Osteocyte (in vitro differentiated cells): Measurements from ENCODE around the gene PRX. TPM values are rescaled to one million over a fixed set of nuclear protein-coding genes. Genes with fewer than 3 reads are reported as not detected.

Source experiments
- DNase-seq: peaks from one replicate; pipeline ENCODE4 v3.0.0; 2021; ENCODE audit warnings: mixed read lengths; ENCODE audit not compliant: unreplicated experiment; ENCODE audit errors: extremely low spot score
- H3K27ac Mint-ChIP-seq: one replicate; pipeline ENCODE4 v1.8.0; 2021; ENCODE audit warnings: mild to moderate bottlenecking, mixed read lengths; ENCODE audit not compliant: unreplicated experiment
- H3K27me3 Mint-ChIP-seq: one replicate; pipeline ENCODE4 v1.8.0; 2021; ENCODE audit warnings: mixed read lengths; ENCODE audit not compliant: unreplicated experiment
- H3K36me3 Mint-ChIP-seq: one replicate; pipeline ENCODE4 v1.8.0; 2021; ENCODE audit warnings: mixed read lengths; ENCODE audit not compliant: unreplicated experiment
- H3K4me1 Mint-ChIP-seq: one replicate; pipeline ENCODE4 v1.8.0; 2021; ENCODE audit warnings: mixed read lengths; ENCODE audit not compliant: unreplicated experiment
- H3K4me3 Mint-ChIP-seq: one replicate; pipeline ENCODE4 v1.8.0; 2021; ENCODE audit warnings: mild to moderate bottlenecking, moderate library complexity, mixed read lengths; ENCODE audit not compliant: unreplicated experiment
- H3K9me3 Mint-ChIP-seq: one replicate; pipeline ENCODE4 v1.8.0; 2021; ENCODE audit warnings: mixed read lengths; ENCODE audit not compliant: unreplicated experiment
- total RNA-seq: library from RNA; stranded (reverse); gene quantifications from 2 replicates; pipeline ENCODE4 v1.2.1, GENCODE V29; 2021
- TF ChIP-seq, protein P1 (sequence below): fragments of 200-600 bp; sonication (generic); IDR thresholded peaks from 2 replicates; pipeline ENCODE4 v1.5.0; 2021; ENCODE audit warnings: antibody characterized with exemption, mild to moderate bottlenecking, moderate library complexity

PRX gene
- total RNA-seq, 1 donor from 2014 or later: 5.0 TPM

DNA sequence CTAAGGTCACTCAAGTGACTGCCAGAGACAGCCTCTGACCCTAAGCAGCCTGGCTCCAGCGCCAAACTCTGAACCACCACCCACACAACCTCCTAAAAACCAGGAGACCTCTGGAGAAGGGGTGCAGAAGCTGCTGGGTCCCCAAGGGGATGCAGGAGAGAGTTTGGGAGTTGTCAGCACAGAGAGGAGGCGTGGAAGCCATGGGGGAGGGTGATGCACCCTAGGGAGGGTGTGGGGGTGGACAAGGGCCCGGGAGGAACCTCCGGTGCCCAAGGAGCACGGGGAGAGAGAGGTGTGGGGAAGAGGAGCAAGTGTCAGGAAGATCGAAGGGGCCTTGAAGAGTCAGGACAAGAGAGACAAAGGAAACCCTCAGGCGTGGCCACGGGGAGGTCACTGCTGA, 21.1 kb downstream of the PRX start:
- H3K9me3 Mint-ChIP-seq: no peaks in the 10 kb centered on the region
- H3K27ac Mint-ChIP-seq: no peak overlapping the region
- no peaks in the 10 kb centered on the region for H3K27me3 Mint-ChIP-seq
- H3K4me1 Mint-ChIP-seq: no peaks in the 10 kb centered on the region
- peaks cover 5% of the 10 kb centered on the region for H3K36me3 Mint-ChIP-seq
- H3K4me3 Mint-ChIP-seq: no peak overlapping the region
- TF ChIP-seq, protein P1, sequence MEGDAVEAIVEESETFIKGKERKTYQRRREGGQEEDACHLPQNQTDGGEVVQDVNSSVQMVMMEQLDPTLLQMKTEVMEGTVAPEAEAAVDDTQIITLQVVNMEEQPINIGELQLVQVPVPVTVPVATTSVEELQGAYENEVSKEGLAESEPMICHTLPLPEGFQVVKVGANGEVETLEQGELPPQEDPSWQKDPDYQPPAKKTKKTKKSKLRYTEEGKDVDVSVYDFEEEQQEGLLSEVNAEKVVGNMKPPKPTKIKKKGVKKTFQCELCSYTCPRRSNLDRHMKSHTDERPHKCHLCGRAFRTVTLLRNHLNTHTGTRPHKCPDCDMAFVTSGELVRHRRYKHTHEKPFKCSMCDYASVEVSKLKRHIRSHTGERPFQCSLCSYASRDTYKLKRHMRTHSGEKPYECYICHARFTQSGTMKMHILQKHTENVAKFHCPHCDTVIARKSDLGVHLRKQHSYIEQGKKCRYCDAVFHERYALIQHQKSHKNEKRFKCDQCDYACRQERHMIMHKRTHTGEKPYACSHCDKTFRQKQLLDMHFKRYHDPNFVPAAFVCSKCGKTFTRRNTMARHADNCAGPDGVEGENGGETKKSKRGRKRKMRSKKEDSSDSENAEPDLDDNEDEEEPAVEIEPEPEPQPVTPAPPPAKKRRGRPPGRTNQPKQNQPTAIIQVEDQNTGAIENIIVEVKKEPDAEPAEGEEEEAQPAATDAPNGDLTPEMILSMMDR: no peak
- no peak for DNase-seq

DNA sequence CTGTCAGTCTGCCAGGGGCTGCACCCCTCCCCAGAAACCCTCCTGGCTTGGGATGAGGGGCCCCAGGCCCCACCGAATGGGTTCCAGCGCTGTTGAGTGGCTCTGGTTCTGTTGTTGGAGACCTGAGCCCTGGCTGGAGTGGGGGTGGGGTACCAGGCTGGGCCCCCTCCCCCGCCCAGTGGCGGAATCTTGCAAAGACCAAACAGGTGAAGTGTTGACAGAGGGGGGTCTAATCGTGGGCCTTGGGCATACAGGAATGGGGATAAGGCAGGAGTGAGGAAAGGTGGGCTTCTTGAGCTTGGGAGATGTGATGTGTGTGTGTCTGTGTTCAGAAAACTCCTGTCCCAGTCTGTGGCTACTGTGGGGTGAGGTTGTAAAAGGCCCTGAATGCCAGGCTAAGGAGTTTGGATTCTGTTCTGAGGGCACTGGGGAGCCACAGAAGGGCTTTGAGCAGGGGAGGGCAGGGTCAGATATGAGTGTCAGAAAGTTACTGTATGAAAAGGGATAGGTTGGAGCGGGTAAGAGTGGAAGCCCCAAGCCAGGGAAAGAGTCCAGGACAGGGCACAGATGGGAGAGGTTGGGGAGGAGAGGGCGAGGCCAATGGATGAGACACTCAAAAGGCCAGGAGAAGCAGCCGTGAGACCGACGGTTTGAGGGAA, 23.0 kb downstream of the PRX start, which contains the start of gene HIPK4:
TSS of gene HIPK4 (minus strand) at position 98 of the 659 bp plus-strand sequence. CDS start 279 bp downstream, outside the sequence.
- Mint-ChIP-seq H3K9me3 (no peaks in the 10 kb centered on the region), H3K36me3 (no peaks in the 10 kb centered on the region), H3K27ac (no peak within 1 kb of the TSS), H3K27me3 (no peaks in the 10 kb centered on the region), H3K4me3 (no peak within 1 kb of the TSS), H3K4me1 (no peaks in the 10 kb centered on the region)
- DNase-seq: no peak
- TF ChIP-seq, protein P1: no peak

DNA sequence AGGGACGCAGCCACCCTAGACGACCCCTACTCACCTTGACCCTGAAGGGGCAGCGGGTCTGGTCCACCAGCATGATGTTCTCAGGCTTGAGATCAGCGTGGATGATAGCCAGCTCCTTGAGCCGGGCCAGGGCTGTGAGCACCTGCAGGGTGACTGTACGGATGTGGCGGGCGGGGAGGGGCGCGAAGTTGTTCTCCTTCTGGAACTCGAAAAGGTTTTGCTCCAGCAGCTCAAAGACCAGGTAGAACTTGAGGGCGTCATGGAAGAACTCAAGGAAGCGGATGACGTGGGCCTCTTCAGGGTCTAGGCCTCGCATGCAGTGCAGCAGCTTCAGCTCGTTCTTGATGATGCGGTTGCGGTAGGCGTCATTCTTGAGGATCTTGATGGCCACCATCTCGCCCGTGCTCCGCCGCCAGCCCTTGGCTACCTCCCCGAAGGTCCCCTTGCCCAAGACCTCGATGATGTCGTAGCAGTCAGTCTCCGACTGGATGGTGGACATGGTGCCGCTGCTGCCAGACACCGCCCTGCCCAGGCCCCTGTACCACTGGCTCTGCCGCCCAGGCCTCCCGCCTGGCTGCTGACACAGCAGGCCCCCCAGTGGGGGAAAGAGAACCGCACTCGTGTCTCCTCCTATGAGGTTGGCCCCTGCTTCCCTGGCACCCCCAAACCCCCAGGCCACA, 23.6 kb downstream of the PRX start:
- TF ChIP-seq, protein P1: no peak
- Mint-ChIP-seq H3K4me1 (no peaks in the 10 kb centered on the region), H3K27me3 (no peaks in the 10 kb centered on the region), H3K27ac (no peak overlapping the region), H3K4me3 (no peak overlapping the region), H3K36me3 (no peaks in the 10 kb centered on the region), H3K9me3 (no peaks in the 10 kb centered on the region)
- no peak for DNase-seq

DNA sequence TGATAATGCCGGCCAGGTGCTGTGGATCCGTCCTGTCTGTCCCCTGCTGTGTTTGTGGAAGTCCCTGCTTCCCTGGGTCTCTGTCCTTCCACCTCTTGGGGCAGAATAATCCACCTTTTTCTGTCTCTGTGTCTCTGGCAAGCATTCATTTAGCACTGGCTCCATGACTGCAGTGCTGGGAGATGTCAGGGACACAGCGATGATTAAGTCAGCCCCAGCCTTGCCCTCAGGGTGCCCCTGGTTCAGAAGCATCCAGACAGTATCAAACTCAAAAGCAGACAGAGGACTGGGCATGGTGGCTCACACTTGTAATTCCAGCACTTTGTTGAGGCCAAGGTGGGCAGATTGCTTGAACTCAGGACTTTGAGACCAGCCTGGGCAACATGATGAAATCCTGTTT, 24.7 kb downstream of the PRX start:
- Mint-ChIP-seq H3K4me1 (no peaks in the 10 kb centered on the region), H3K36me3 (no peaks in the 10 kb centered on the region), H3K9me3 (no peaks in the 10 kb centered on the region), H3K4me3 (no peak overlapping the region), H3K27me3 (no peaks in the 10 kb centered on the region), H3K27ac (no peak overlapping the region)
- TF ChIP-seq, protein P1: no peak
- DNase-seq: no peak

DNA sequence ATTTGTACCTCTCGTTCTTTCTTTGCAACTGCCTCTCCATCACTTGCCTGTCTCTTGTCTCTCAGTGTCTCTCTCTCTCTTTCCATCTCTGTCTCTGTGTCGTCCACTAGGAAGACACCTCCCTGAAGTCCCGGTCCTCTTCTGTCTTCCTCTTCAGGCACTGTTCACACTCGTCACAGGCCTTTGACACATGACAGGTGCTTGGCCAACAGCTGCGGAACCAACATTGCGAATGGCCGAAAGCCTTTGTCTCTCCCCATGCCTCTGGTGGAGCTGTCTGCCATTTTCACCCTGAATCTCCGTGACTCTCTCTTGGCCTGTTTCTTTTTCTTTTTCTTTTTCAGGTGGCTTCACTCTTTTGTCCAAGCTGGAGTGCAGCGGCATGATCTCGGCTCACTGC, 26.0 kb downstream of the PRX start:
- Mint-ChIP-seq H3K9me3 (no peaks in the 10 kb centered on the region), H3K36me3 (no peaks in the 10 kb centered on the region), H3K27me3 (no peaks in the 10 kb centered on the region), H3K27ac (no peak overlapping the region), H3K4me3 (no peak overlapping the region), H3K4me1 (no peaks in the 10 kb centered on the region)
- no peak for DNase-seq
- TF ChIP-seq, protein P1: no peak
